Pericardium fibroblast (primary cell): ENCODE measurements around the gene TMPRSS6. TPM values are rescaled to one million over a fixed set of nuclear protein-coding genes. Genes with fewer than 3 reads are reported as not detected.

Experiments
- total RNA-seq: library from RNA; depleted of rRNA; stranded (reverse); fragments of >200 nt; gene quantifications from 2 replicates; pipeline ENCODE4 v1.2.3, GENCODE V29; 2015

The TMPRSS6 gene
- total RNA-seq = 0.12 TPM in 1 of 2 replicates, not detected in the other

DNA sequence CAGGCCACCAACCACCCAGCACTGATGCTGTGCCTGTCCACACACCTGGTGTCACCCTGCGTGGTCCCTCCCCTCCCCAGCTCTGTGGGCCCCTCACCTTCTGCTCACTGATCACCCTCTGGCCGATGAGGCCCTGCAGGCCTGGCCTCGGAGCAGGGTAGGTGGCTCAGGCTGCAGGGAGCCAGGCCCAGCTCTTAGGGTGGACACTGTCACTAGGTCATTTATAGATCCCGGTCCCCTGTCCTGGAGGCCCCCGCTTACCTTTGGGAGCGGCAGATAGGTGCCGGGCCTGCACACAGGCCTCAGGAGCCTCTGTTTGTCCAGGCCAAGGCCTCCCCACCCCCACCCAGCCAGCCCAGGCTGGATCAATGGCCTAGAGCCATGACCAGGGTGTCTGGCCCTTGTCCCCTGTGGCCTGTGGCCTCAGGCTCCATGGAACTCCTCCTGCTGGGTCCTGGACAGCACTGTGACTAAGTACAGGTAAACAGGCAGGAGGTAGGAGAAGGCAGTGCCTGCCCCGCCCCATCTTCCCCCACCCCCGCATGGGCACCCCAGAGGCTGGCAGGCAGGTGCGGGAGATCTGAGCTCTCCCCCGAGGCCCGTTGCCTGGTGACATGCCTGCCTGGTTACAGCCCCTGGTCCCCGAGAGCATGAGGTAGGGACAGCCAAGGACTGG lies at the start of gene TMPRSS6:
Gene TMPRSS6 (minus strand): TSS at position 472 of the 676 bp plus-strand sequence. CDS start 6,296 bp downstream, outside the sequence.

DNA sequence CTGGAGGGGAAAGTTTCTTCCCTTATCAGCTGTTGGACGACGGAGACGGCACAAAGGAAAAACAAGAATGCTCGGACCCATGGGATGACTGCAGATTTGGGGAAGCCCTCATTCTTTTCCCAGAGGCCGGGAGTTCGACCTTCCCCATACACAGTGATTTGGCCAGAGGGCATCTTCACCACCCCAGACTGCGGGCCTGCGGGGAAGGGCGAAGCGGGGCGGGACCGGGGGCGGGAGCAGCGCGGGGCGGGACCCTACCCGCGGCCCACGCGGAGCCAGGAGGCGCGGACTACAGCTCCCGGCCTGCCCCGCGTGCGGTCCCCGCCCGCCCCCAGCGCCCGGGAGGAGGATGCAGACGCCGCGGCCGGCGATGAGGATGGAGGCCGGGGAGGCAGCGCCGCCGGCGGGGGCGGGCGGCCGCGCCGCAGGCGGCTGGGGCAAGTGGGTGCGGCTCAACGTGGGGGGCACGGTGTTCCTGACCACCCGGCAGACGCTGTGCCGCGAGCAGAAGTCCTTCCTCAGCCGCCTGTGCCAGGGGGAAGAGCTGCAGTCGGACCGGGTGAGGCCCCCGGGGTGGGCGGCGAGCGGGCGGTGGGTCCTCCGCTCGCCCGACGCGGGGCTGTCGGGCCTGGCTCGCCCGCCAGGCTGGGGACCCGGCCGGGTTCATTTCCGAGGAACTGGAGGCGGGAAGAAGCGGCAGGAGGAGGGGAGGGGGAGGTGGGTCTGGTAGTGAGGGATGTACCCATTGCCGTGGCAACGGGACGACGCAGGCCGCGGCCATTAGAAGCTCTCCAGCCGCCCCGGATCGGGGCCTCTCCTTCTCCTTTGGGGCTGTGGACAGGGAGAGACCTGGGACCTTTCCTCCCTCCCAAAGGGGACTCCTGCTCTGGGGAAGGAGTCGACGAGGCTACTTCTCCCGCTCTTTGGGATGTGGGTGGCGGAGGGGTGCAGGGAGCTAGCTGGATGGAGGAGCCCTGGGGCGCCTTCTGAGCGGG lies 57.8 kb downstream of the TMPRSS6 start, which contains the start of gene KCTD17:
Gene KCTD17 (plus strand): TSS at position 352 of the 995 bp plus-strand sequence. CDS start 19 bp downstream, at position 371.

DNA sequence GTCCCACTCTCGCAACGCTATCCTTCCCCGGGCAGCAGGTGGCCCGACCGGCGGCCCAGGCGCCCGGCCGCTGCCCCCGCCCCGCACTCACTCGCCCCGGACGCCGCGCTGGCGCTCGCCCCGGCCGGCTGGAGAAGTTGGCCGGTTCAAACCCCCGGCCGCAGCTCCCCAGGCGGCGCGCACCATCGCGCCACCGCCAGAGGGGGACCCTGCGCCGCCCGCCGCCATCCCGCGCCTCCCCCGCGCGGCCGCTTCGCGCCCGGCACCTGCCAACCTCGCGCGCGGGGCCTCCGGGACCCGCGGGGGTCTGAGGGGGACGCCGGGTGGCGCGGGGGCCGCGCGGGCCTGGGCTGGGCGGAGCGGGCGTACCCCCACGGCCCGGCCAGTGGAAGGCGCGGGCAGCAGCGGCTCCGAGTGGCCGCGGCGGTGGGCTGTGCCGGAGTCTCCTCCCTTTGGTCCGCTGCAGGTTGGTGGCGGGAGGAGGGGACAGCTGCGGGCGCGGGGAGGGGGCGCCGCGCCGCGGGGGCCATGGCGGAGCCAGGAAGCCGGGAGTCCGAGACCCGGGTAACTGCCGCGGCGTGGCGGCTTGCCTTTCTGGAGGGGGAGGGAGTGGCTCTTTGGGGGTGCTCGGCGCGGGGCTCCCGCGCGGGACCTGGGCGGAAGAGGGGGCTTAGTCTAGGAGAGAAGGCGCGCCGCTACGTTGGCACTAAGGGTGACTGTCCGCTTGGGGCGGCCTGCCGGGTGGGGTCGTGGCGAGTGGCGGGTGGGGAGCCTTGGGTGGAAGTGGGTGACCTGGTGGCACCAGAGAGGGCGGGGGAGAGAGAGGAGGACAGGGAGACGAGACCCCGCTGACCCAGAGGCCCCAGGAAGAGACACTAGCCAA lies 90.0 kb downstream of the TMPRSS6 start, which contains the start of the genes MPST and TST:
Gene MPST (plus strand): TSS at position 434 of the 883 bp plus-strand sequence. CDS start 95 bp downstream, at position 529.
Gene TST (minus strand): TSS at position 139 of the 883 bp plus-strand sequence. CDS start 715 bp downstream, outside the sequence.

Other genes with a start within 250 kb of the TMPRSS6 start
- gene NCF4, start 248.7 kb downstream of the TMPRSS6 start, total RNA-seq = not detected in 2 replicates
- gene CSF2RB, start 196.1 kb downstream of the TMPRSS6 start, total RNA-seq = 0.17 and 0.82 TPM in 2 replicates
- 59.9 and 89.4 TPM in 2 replicates for gene TST, start 90.3 kb downstream of the TMPRSS6 start, total RNA-seq
- 227 TPM in 2 replicates for gene MPST, start 90.0 kb downstream of the TMPRSS6 start, total RNA-seq
- gene KCTD17, start 58.0 kb downstream of the TMPRSS6 start, total RNA-seq = 18.6 and 33.7 TPM in 2 replicates
- 0.12 and 0.60 TPM in 2 replicates for gene IL2RB, start 40.2 kb upstream of the TMPRSS6 start, total RNA-seq
- 24.9 and 26.5 TPM in 2 replicates for gene C1QTNF6, start 78.5 kb upstream of the TMPRSS6 start, total RNA-seq
- under 0.01 TPM in 1 of 2 replicates, not detected in the other for gene SSTR3, start 102.8 kb upstream of the TMPRSS6 start, total RNA-seq
- gene RAC2, start 134.6 kb upstream of the TMPRSS6 start, total RNA-seq = 26.0 and 30.2 TPM in 2 replicates
- not detected in 2 replicates for gene CYTH4, start 172.8 kb upstream of the TMPRSS6 start, total RNA-seq